ENCODE measurements around the gene PSMF1.

DNA sequence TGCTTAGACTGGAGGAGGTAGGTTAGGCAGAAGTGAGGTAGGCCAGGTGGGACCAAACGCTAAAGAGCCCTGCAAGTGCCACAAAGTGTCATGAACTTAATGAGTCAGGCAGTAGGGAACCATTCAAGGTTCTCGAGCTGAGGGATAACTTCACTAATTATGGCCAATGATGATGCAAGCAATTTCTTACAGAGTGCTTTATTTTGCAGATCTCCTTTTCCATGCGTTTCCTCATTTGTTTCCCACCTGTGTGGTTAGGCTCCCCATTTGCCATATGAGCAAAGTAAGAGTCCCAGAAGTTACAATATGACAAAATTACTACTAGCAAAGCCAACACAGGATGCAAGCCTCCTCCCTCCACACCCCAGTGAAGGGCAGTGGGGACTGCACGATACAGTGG lies 36.5 kb upstream of the PSMF1 start:
- no peak for TF ChIP-seq EZH2 (optimal IDR thresholded peaks at IDR 0.05; ENCODE audit: low read depth, low read length)
- TF ChIP-seq CTCF (IDR thresholded peaks at IDR 0.05; ENCODE audit: low read length): no peak
- no peak for TF ChIP-seq EZH2phosphoT487 (IDR thresholded peaks at IDR 0.05; ENCODE audit: low read length)

Data from MM.1S (cell line).